MM.1S (cell line): ENCODE results near the gene OR5K1.

ENCODE experiments used
- DNase-seq: peaks from one replicate; pipeline ENCODE4 v3.0.0-alpha.2; 2015
- H2AFZ ChIP-seq: fragments of 300-600 bp; sonication (generic); 2 replicates; pipeline ENCODE4 v1.6.0; 2016; ENCODE audit warnings: antibody characterized with exemption, low read length
- H3F3A ChIP-seq: fragments of 300-600 bp; sonication (generic); 2 replicates; pipeline ENCODE4 v1.6.1; 2016; ENCODE audit warnings: mild to moderate bottlenecking, antibody characterized with exemption, low read length, moderate library complexity, mixed read lengths; ENCODE audit not compliant: insufficient read depth
- H3K27ac ChIP-seq: fragments of 300-600 bp; sonication (generic); 2 replicates; pipeline ENCODE4 v1.5.1; 2016; ENCODE audit warnings: mild to moderate bottlenecking, low read length
- H3K27me3 ChIP-seq: fragments of 300-600 bp; sonication (generic); replicated peaks from 2 replicates; pipeline ENCODE4 v1.6.0; 2016; ENCODE audit warnings: low read length; ENCODE audit not compliant: insufficient read depth
- H3K36me3 ChIP-seq: fragments of 300-600 bp; sonication (generic); replicated peaks from 2 replicates; pipeline ENCODE4 v1.6.1; 2016; ENCODE audit warnings: mild to moderate bottlenecking, low read length, mixed read lengths; ENCODE audit not compliant: insufficient read depth
- H3K4me1 ChIP-seq: fragments of 300-600 bp; sonication (generic); 2 replicates; pipeline ENCODE4 v1.6.1; 2016; ENCODE audit warnings: low read length, mixed read lengths
- H3K4me2 ChIP-seq: fragments of 300-600 bp; sonication (generic); 2 replicates; pipeline ENCODE4 v1.6.0; 2016; ENCODE audit warnings: low read depth, low read length
- H3K4me3 ChIP-seq: fragments of 300-600 bp; sonication (generic); 2 replicates; pipeline ENCODE4 v1.5.1; 2016; ENCODE audit warnings: low read length, mixed read lengths
- H3K79me2 ChIP-seq: fragments of 300-600 bp; sonication (generic); 2 replicates; pipeline ENCODE4 v1.6.1; 2016; ENCODE audit warnings: mixed run types, low read length, mixed read lengths
- H3K9ac ChIP-seq: fragments of 300-600 bp; sonication (generic); 2 replicates; pipeline ENCODE4 v1.6.1; 2016; ENCODE audit warnings: low read length, mixed read lengths
- H3K9me2 ChIP-seq: fragments of 300-600 bp; sonication (generic); replicated peaks from 2 replicates; pipeline ENCODE4 v1.6.1; 2016; ENCODE audit warnings: mild to moderate bottlenecking, low read length, mixed read lengths; ENCODE audit not compliant: insufficient read depth
- H3K9me3 ChIP-seq: fragments of 300-600 bp; sonication (generic); replicated peaks from 2 replicates; pipeline ENCODE4 v1.6.1; 2016; ENCODE audit warnings: mild to moderate bottlenecking, low read length, mixed read lengths; ENCODE audit not compliant: insufficient read depth
- H4K20me1 ChIP-seq: fragments of 300-600 bp; sonication (generic); 2 replicates; pipeline ENCODE4 v1.6.1; 2016; ENCODE audit warnings: mild to moderate bottlenecking, low read length, moderate library complexity, mixed read lengths; ENCODE audit not compliant: insufficient read depth
- EZH2 ChIP-seq: fragments of 300-600 bp; sonication (generic); optimal IDR thresholded peaks from 2 replicates; pipeline ENCODE3; 2017; ENCODE audit warnings: low read depth, mild to moderate bottlenecking, antibody characterized with exemption, low read length, mixed read lengths
- EZH2phosphoT487 ChIP-seq: fragments of 300-600 bp; sonication (generic); IDR thresholded peaks from 2 replicates; pipeline ENCODE4 v1.6.1; 2018; ENCODE audit warnings: antibody characterized with exemption, low read length
- TF ChIP-seq, protein P1 (sequence below): fragments of 300-600 bp; sonication (generic); IDR thresholded peaks from 2 replicates; pipeline ENCODE4 v1.5.1; 2016; ENCODE audit warnings: antibody characterized with exemption, low read length, mixed read lengths

OR5K1 gene

GRCh38 chr3:98512576-98512975 lies 49.6 kb downstream of the OR5K1 start:
- Histone ChIP-seq H3K27ac (no peak overlapping the region), H3K27me3 (no peaks in the 10 kb centered on the region), H3K4me1 (peaks cover 12% of the 10 kb centered on the region; the same call in 1 of the 2 replicates), H3K4me3 (no peak overlapping the region), H3K9me2 (no peaks in the 10 kb centered on the region), H3K79me2 (no peaks in the 10 kb centered on the region), H3K9ac (no peak overlapping the region), H3K4me2 (no peak overlapping the region), H4K20me1 (no peaks in the 10 kb centered on the region), H3F3A (no peaks in the 10 kb centered on the region), H2AFZ (no peak overlapping the region), H3K9me3 (no peaks in the 10 kb centered on the region), H3K36me3 (no peaks in the 10 kb centered on the region)
- TF ChIP-seq EZH2 (no peak), EZH2phosphoT487 (no peak)
- TF ChIP-seq, protein P1, sequence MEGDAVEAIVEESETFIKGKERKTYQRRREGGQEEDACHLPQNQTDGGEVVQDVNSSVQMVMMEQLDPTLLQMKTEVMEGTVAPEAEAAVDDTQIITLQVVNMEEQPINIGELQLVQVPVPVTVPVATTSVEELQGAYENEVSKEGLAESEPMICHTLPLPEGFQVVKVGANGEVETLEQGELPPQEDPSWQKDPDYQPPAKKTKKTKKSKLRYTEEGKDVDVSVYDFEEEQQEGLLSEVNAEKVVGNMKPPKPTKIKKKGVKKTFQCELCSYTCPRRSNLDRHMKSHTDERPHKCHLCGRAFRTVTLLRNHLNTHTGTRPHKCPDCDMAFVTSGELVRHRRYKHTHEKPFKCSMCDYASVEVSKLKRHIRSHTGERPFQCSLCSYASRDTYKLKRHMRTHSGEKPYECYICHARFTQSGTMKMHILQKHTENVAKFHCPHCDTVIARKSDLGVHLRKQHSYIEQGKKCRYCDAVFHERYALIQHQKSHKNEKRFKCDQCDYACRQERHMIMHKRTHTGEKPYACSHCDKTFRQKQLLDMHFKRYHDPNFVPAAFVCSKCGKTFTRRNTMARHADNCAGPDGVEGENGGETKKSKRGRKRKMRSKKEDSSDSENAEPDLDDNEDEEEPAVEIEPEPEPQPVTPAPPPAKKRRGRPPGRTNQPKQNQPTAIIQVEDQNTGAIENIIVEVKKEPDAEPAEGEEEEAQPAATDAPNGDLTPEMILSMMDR, result no peak
- DNase-seq, result no peak

DNA sequence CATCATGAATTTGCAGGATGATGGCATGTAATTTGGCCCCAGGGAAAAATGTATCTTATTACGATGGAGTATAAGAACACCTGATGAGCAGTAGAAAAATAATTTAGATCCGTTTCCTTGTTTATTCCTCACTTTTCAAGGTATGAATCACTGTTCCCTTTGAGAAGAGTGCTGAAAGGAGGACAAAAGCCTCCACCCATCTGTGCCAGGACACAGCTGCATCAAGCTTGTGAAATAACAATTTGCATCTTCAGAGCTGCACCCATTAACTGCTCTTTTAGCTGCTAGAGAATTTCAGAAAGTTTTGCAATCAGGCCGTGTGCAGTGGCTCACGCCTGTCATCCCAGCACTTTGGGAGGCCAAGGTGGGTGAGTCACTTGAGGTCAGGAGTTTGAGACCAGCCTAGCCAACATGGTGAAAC lies 50.1 kb downstream of the OR5K1 start:
- no peaks in the 10 kb centered on the region for H3K9me3 ChIP-seq
- TF ChIP-seq EZH2phosphoT487, result no peak
- TF ChIP-seq EZH2, result no peak
- TF ChIP-seq, protein P1, result no peak

GRCh38 chr3:98513736-98514135 lies 50.7 kb downstream of the OR5K1 start:
- no peaks in the 10 kb centered on the region for H3K36me3 ChIP-seq
- H3K27me3 ChIP-seq, result no peaks in the 10 kb centered on the region
- no peak overlapping the region for H2AFZ ChIP-seq
- no peaks in the 10 kb centered on the region for H3F3A ChIP-seq
- H3K79me2 ChIP-seq, result peaks cover 3% of the 10 kb centered on the region; the same call in 1 of the 2 replicates
- H3K4me1 ChIP-seq, result peaks cover 6% of the 10 kb centered on the region; the same call in 1 of the 2 replicates
- H3K4me3 ChIP-seq, result no peak overlapping the region
- no peak overlapping the region for H3K4me2 ChIP-seq
- H4K20me1 ChIP-seq, result no peaks in the 10 kb centered on the region
- H3K9me2 ChIP-seq, result no peaks in the 10 kb centered on the region
- H3K9me3 ChIP-seq, result no peaks in the 10 kb centered on the region
- no peak overlapping the region for H3K27ac ChIP-seq
- DNase-seq, result no peak
- no peak overlapping the region for H3K9ac ChIP-seq
- TF ChIP-seq, protein P1, result no peak
- TF ChIP-seq EZH2, result no peak
- TF ChIP-seq EZH2phosphoT487, result no peak

More for the DNA sequence above, 50.1 kb downstream of the OR5K1 start:
- no peak overlapping the region for H3K4me2 ChIP-seq
- H3K27ac ChIP-seq, result no peak overlapping the region
- H3K9me2 ChIP-seq, result no peaks in the 10 kb centered on the region
- H3K79me2 ChIP-seq, result no peaks in the 10 kb centered on the region
- H3K27me3 ChIP-seq, result no peaks in the 10 kb centered on the region
- H4K20me1 ChIP-seq, result no peaks in the 10 kb centered on the region
- no peak overlapping the region for H3K4me3 ChIP-seq
- H3K36me3 ChIP-seq, result no peaks in the 10 kb centered on the region
- H3F3A ChIP-seq, result no peaks in the 10 kb centered on the region
- H3K4me1 ChIP-seq, result peaks cover 12% of the 10 kb centered on the region; the same call in 1 of the 2 replicates
- H3K9ac ChIP-seq, result no peak overlapping the region
- H2AFZ ChIP-seq, result no peak overlapping the region
- no peak for DNase-seq
